DOHH2 (cell line): ENCODE results near the gene NUP210L.

Experiments
- CTCF ChIP-seq: fragments of 200-600 bp; sonication (generic); IDR thresholded peaks from one replicate; pipeline ENCODE4 v1.5.1; 2014; ENCODE audit warnings: antibody characterized with exemption, mild to moderate bottlenecking, low read depth, low read length; ENCODE audit not compliant: poor library complexity, severe bottlenecking
- EZH2phosphoT487 ChIP-seq: fragments of 200-600 bp; sonication (generic); IDR thresholded peaks from 2 replicates; pipeline ENCODE4 v1.6.1; 2017; ENCODE audit warnings: borderline replicate concordance, mild to moderate bottlenecking, antibody characterized with exemption, low read length, moderate library complexity, mixed read lengths

- no peak for TF ChIP-seq CTCF
- TF ChIP-seq EZH2phosphoT487 = no peak
Observed at GRCh38 chr1:153962088-153963029, 192.5 kb downstream of the NUP210L start.
